ENCODE results near the gene BCAS1. TPM values are rescaled to one million over a fixed set of nuclear protein-coding genes. Genes with fewer than 3 reads are reported as not detected.

BCAS1 gene
- polyA plus RNA-seq, 1 of the 3 experiments (the other 2 are of a cell fraction), result not detected

- CTCF ChIA-PET, result interaction anchor here (1.4 to 2.7 kb wide), 2 partner anchors 13 to 83 kb away, joined by 3 to 12 read pairs; no protein-coding TSS in a partner anchor
- Histone ChIP-seq H3K9me3 (no peaks in the 10 kb centered on the region), H3K27ac (ENCODE audit: low read depth in 2 of 2, low read length in 1 of 2) (no peak overlapping the region), H3K4me2 (no peak overlapping the region), H3K9me2 (no peaks in the 10 kb centered on the region), H3K4me3 (ENCODE audit: low read depth in 2 of 2, low read length in 1 of 2) (no peak overlapping the region), H3K27me3 (ENCODE audit: insufficient read depth) (no peaks in the 10 kb centered on the region), H3K4me1 (ENCODE audit: control insufficient read depth in 1 of 2, insufficient read depth in 2 of 2, low read depth in 1 of 2, low read length in 1 of 2) (no peaks in the 10 kb centered on the region), H3F3A (replicated peaks; ENCODE audit: insufficient read depth) (no peaks in the 10 kb centered on the region), H3K9ac (no peak overlapping the region), H4K20me1 (ENCODE audit: insufficient read depth) (no peaks in the 10 kb centered on the region), H3K36me3 (replicated peaks in 1 of 2; ENCODE audit: control insufficient read depth in 1 of 2, insufficient read depth in 2 of 2, low read length in 1 of 2) (no peaks in the 10 kb centered on the region), H3K79me2 (ENCODE audit: insufficient read depth) (no peaks in the 10 kb centered on the region), H2AFZ (ENCODE audit: low read depth) (no peak overlapping the region)
- POLR2A ChIA-PET, result no interaction called here
- TF ChIP-seq ELF1 (IDR thresholded peaks at IDR 0.05), result no peak
- no peak for DNase-seq
- whole genome bisulfite sequencing (ENCODE audit: low lambda C conversion rate), result 88% methylated on average over 4 of the region's 4 CpGs
These were observed 46.3 kb upstream of the BCAS1 start for GRCh38 chr20:54116550-54117235.

- no peak overlapping the region for H3K4me3 ChIP-seq (ENCODE audit: low read depth in 2 of 2, low read length in 1 of 2)
- H3K9me2 ChIP-seq, result no peaks in the 10 kb centered on the region
- no peak for DNase-seq
- WGBS (ENCODE audit: low lambda C conversion rate), result 78% methylated on average over 14 of the region's 15 CpGs
- H4K20me1 ChIP-seq (ENCODE audit: insufficient read depth), result no peaks in the 10 kb centered on the region
- H3K9me3 ChIP-seq, result no peaks in the 10 kb centered on the region
- TF ChIP-seq NRF1 (IDR thresholded peaks at IDR 0.05; ENCODE audit: low read depth, low read length), result no peak
- no peak for TF ChIP-seq FOXJ3 (CRISPR knock-in tag; IDR thresholded peaks at IDR 0.05)
- no peak for TF ChIP-seq JUND (IDR thresholded peaks at IDR 0.05)
- no peak for TF ChIP-seq GATA2 (CRISPR knock-in tag; IDR thresholded peaks at IDR 0.05)
- TF ChIP-seq NFIC (IDR thresholded peaks at IDR 0.05; ENCODE audit: borderline replicate concordance), result no peak
- no peak for TF ChIP-seq MAX (IDR thresholded peaks at IDR 0.05; ENCODE audit: low read depth)
- no peak for TF ChIP-seq USF2 (IDR thresholded peaks at IDR 0.05; ENCODE audit: borderline replicate concordance, low read depth, low read length)
- no peak for TF ChIP-seq RXRA (IDR thresholded peaks at IDR 0.05; ENCODE audit: borderline replicate concordance, low read depth)
- TF ChIP-seq IRF3 (IDR thresholded peaks at IDR 0.05; ENCODE audit: low read depth, low read length), result no peak
- no peak for TF ChIP-seq POLR2AphosphoS5 (IDR thresholded peaks at IDR 0.05; ENCODE audit: low read depth, low read length)
- no peak for TF ChIP-seq ZBTB33 (IDR thresholded peaks at IDR 0.05; ENCODE audit: borderline replicate concordance, low read depth)
- TF ChIP-seq TCF12 (IDR thresholded peaks at IDR 0.05), result no peak
- no peak for TF ChIP-seq MEF2A (IDR thresholded peaks at IDR 0.05; ENCODE audit: borderline replicate concordance, low read depth)
- no peak for TF ChIP-seq TAF1 (IDR thresholded peaks at IDR 0.05; ENCODE audit: borderline replicate concordance, low read depth, low read length)
- no peak for TF ChIP-seq GABPA (IDR thresholded peaks at IDR 0.05; ENCODE audit: low read depth)
- H3K27me3 ChIP-seq (ENCODE audit: insufficient read depth), result no peaks in the 10 kb centered on the region
- H3K4me1 ChIP-seq (ENCODE audit: control insufficient read depth in 1 of 2, insufficient read depth in 2 of 2, low read depth in 1 of 2, low read length in 1 of 2), result no peaks in the 10 kb centered on the region
- ChIA-PET CTCF (interaction anchor here (1.2 to 2.7 kb wide), 4 partner anchors 11 to 93 kb away, joined by 3 to 12 read pairs (median 4); partner anchors contain the start of gene PFDN4), POLR2A (no interaction called here)
- no peak overlapping the region for H3K27ac ChIP-seq (ENCODE audit: low read depth in 2 of 2, low read length in 1 of 2)
- H3K36me3 ChIP-seq (replicated peaks in 1 of 2; ENCODE audit: control insufficient read depth in 1 of 2, insufficient read depth in 2 of 2, low read length in 1 of 2), result no peaks in the 10 kb centered on the region
- H3K79me2 ChIP-seq (ENCODE audit: insufficient read depth), result no peaks in the 10 kb centered on the region
- no peak overlapping the region for H3K9ac ChIP-seq
- no peak overlapping the region for H3K4me2 ChIP-seq
- H3F3A ChIP-seq (replicated peaks; ENCODE audit: insufficient read depth), result no peaks in the 10 kb centered on the region
- H2AFZ ChIP-seq (ENCODE audit: low read depth), result no peak overlapping the region
These were observed 44.9 kb upstream of the BCAS1 start for GRCh38 chr20:54115172-54115854.

Data from SK-N-SH (cell line).